Osteocyte (in vitro differentiated cells): ENCODE measurements around the gene BHLHE40. TPM values are rescaled to one million over a fixed set of nuclear protein-coding genes. Genes with fewer than 3 reads are reported as not detected.
A peak's percentile ranks its signal among the peaks of the same experiment; 100 is the strongest.

Experiments
- DNase-seq: peaks from one replicate; pipeline ENCODE4 v3.0.0; 2021; ENCODE audit warnings: mixed read lengths; ENCODE audit not compliant: unreplicated experiment; ENCODE audit errors: extremely low spot score
- H3K27ac Mint-ChIP-seq: one replicate; pipeline ENCODE4 v1.8.0; 2021; ENCODE audit warnings: mild to moderate bottlenecking, mixed read lengths; ENCODE audit not compliant: unreplicated experiment
- H3K27me3 Mint-ChIP-seq: one replicate; pipeline ENCODE4 v1.8.0; 2021; ENCODE audit warnings: mixed read lengths; ENCODE audit not compliant: unreplicated experiment
- H3K36me3 Mint-ChIP-seq: one replicate; pipeline ENCODE4 v1.8.0; 2021; ENCODE audit warnings: mixed read lengths; ENCODE audit not compliant: unreplicated experiment
- H3K4me1 Mint-ChIP-seq: one replicate; pipeline ENCODE4 v1.8.0; 2021; ENCODE audit warnings: mixed read lengths; ENCODE audit not compliant: unreplicated experiment
- H3K4me3 Mint-ChIP-seq: one replicate; pipeline ENCODE4 v1.8.0; 2021; ENCODE audit warnings: mild to moderate bottlenecking, moderate library complexity, mixed read lengths; ENCODE audit not compliant: unreplicated experiment
- H3K9me3 Mint-ChIP-seq: one replicate; pipeline ENCODE4 v1.8.0; 2021; ENCODE audit warnings: mixed read lengths; ENCODE audit not compliant: unreplicated experiment
- CTCF ChIP-seq: fragments of 200-600 bp; sonication (generic); IDR thresholded peaks from 2 replicates; pipeline ENCODE4 v1.5.0; 2021; ENCODE audit warnings: antibody characterized with exemption, mild to moderate bottlenecking, moderate library complexity
- total RNA-seq: library from RNA; stranded (reverse); gene quantifications from 2 replicates; pipeline ENCODE4 v1.2.1, GENCODE V29; 2021

BHLHE40 gene
- total RNA-seq, 1 donor from 2014 or later = 34.1 TPM

- DNase-seq = no peak
- H3K27me3 Mint-ChIP-seq = peaks cover 3% of the 10 kb centered on the region
- H3K36me3 Mint-ChIP-seq = peaks cover 5% of the 10 kb centered on the region
- no peak for TF ChIP-seq CTCF
- H3K4me3 Mint-ChIP-seq = no peak overlapping the region
- no peak overlapping the region for H3K27ac Mint-ChIP-seq
- peaks cover 11% of the 10 kb centered on the region for H3K9me3 Mint-ChIP-seq
- peaks cover 5% of the 10 kb centered on the region for H3K4me1 Mint-ChIP-seq
Measured at GRCh38 chr3:4971838-4972237, 7.4 kb upstream of the BHLHE40 start.

- DNase-seq = no peak
- Mint-ChIP-seq H3K4me1 (peaks cover 16% of the 10 kb centered on the region), H3K27ac (no peak overlapping the region), H3K4me3 (no peak overlapping the region), H3K36me3 (peaks cover 5% of the 10 kb centered on the region), H3K27me3 (peaks cover under 1% of the 10 kb centered on the region), H3K9me3 (peaks cover 11% of the 10 kb centered on the region)
- TF ChIP-seq CTCF = no peak
Measured at GRCh38 chr3:4972652-4973643, 6.3 kb upstream of the BHLHE40 start.

GRCh38 chr3:4974154-4974553, 5.1 kb upstream of the BHLHE40 start:
- Mint-ChIP-seq H3K27me3 (no peaks in the 10 kb centered on the region), H3K27ac (no peak overlapping the region), H3K4me3 (no peak overlapping the region), H3K4me1 (peaks cover 17% of the 10 kb centered on the region), H3K9me3 (peaks cover 3% of the 10 kb centered on the region), H3K36me3 (no peaks in the 10 kb centered on the region)
- DNase-seq = no peak
- no peak for TF ChIP-seq CTCF

GRCh38 chr3:4976109-4976508, 3.1 kb upstream of the BHLHE40 start:
- no peak overlapping the region for H3K4me3 Mint-ChIP-seq
- no peaks in the 10 kb centered on the region for H3K27me3 Mint-ChIP-seq
- no peak overlapping the region for H3K27ac Mint-ChIP-seq

More at GRCh38 chr3:4976109-4976508, 3.1 kb upstream of the BHLHE40 start:
- TF ChIP-seq CTCF = peak; percentile 50
- no peaks in the 10 kb centered on the region for H3K9me3 Mint-ChIP-seq
- peaks cover 4% of the 10 kb centered on the region for H3K36me3 Mint-ChIP-seq
- DNase-seq = no peak
- peaks cover 25% of the 10 kb centered on the region for H3K4me1 Mint-ChIP-seq
